HG02678 (cell line): Measurements from ENCODE around the gene ZNF536.

Experiments used
- ATAC-seq: cut with Tn5 transposase; IDR thresholded peaks from one replicate; pipeline ENCODE4 v1.9.1; 2021; ENCODE audit warnings: mild to moderate bottlenecking, moderate library complexity; ENCODE audit not compliant: unreplicated experiment

ZNF536 gene

DNA sequence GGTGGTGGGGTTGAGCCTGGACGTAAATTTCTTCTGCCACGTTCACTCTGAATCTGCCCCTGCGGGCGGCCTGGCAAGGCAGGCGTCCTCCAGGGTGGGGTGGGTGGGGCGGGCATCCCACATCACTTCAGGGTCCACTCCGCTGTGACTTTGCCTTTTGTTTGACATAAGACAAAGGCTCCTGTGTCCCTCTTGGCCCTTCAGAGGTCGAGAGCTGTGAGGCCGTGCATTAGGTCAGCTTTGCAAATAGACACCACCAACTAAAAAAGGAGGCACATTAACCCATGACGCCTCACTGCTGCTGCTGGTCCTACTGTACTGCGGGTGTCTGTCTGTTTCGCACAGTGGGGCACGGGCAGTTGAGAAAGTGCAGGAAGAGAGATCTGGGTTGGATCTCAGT is 10.5 kb upstream of the ZNF536 start:
- ATAC-seq, result no peak

DNA sequence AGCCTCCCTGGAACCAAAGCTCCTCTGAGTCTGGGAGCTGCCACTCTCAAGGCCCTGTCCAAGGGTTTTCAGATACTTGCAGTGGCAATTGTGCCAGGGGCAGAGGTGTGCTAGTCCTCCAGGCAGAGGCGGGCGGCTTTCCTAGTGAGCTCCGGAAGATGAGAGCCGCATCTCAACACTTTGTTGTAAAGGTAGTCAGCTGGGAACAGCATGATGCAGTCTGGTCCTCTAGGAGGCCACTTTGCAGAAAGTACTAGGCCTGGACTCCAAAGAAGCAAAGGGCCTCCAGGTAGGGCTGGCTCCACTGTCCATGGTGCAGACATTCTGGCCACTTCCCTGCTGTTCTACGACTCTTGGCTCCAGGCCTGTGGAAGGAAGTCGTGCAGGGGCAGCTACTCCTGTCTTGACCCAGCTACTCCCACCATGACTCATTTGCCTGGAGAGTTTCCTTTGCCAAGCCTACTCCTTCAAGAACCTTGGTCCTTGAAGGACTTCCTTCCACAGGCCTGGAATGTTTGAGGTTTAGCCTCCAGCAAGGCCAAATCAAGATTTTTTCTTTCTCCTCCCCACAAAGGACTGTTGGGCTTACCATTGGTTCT is 9.9 kb upstream of the ZNF536 start:
- ATAC-seq, result no peak

DNA sequence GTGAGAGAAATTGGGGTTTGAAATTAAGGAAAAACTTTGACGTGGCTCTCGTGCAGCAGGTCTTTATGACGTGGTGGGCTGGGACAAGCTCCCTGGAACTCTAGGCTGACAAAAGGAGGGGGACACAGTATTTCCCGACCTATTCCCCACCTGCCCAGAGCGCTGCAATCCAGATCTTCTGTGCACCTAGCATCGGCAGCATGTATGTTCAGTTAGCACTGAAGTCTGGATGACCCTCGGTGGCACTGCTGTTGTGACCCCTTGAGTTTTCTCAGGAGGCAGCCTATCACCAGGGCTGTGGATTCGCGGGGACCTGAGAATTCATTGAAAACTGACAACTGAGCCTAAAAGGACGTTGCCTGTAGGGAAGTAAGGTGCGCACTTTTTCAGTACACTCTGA is 9.1 kb upstream of the ZNF536 start:
- no peak for ATAC-seq

DNA sequence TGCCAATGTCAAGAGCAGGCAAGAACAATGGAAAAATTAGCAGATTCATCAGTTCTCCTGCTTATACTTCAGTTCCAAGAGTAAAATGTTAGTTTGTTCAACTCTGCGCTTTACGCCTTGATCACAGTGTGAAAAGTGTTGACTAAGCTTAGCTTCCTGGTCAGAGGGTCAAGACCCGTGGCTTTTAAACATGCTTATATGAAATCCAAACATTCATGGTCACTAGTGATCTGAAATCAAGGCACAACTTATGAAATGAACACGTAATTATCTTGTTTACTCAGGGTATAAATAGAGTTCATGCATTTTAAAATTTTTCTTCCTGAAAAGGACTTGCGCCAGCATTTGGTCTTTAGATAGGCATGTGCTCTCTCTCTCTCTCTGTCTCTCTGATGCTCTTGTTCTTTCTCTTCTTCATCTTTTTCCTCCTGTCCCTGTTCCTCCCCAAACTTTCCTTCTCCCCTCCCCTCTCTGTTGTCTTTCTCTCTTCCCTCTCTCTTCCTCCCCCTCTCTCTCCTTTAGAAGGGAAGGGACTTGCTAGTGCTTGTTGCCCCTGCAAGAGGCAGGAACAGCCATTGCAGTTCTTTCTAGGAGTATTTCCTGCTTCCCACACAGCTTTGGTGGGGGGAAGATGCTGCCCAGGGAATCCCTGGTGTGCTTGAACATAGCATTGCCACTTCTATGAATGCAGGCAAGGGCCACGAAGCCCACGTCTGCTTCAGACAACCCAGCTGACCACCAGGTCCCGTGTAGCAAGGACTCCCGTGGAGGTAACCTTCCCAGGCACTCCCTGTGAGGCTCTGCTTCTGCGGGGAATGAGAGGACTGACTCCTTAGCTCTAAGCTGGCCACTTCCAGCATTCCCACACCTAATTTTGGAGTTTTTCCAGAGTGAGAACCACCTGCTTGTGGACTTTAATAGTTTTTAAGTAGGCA is 7.1 kb upstream of the ZNF536 start:
- ATAC-seq, result no peak

DNA sequence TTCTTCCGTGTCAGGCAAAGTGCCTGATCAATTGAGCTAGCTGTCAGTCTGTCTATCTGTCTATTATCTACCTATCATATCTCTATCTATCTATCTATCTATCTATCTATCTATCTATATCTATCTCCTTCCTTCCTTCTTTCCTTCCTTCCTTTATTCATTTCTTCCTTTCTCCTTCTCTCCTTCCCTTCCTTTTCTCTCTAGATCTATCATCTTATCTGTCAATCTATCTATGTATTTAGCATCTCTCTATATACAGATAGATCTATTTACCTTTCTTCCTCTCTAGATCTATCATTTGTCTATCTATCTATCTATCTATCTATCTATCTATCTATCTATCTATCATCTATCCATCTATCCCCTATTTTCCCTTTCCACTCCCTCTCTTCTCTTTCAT is 5.9 kb upstream of the ZNF536 start:
- ATAC-seq, result no peak

DNA sequence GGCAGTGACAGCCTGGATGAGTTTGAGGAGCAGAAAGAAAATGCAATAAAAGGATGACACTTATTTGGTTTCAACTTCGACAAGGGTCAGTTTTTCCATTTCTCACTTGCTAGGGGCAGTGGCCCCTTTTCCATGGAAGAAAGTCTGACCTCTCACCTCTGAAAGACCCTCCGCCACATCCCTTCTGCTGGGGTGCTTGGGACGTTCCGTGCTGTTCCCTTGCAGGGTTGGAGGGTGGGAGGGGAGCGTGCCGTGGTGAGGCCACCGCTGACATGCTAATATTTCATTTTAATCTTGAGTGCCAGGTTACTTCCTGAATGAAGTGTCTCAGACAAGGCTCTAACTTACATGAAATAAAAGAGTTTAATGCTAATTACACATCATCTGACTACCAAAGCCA is 5.2 kb upstream of the ZNF536 start:
- no peak for ATAC-seq

DNA sequence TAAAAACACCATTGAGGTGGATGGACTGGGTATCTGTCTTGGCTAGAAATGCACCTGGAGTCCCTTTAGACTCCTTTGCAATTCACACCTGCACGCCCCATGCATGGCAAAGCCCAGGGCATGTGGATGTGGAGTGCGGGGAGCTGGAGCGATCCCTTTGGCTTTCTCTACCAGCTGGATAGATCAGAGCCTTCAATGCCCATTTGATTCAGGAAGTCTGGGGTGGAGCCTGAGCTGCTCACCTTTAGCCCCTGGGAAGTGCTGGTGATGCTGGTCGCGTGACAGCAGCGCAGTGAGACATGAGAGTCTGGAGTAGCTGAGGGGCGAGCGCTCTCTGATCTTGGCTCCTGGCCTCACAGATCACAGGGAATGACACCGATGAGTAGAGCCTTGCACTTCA is 4.8 kb upstream of the ZNF536 start:
- ATAC-seq, result no peak

DNA sequence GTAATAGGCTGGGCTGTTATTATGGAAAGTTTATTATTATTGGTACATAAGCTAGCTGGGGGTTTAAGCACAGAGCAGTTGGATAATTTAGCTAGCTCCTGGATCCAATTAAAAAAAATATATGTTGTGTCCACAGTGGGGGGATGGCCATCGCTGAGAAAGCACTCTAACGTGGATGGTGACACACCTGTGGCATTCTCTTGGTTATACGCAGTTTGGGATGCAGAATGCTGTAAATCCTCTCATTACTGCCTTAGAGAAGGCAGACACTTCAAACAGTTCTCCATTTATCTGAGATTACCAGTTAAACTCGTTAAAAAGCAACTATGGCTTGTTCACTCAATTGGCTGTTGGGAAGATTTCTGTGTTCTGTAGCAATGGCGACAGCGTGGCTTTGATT is 2.4 kb upstream of the ZNF536 start:
- no peak for ATAC-seq

DNA sequence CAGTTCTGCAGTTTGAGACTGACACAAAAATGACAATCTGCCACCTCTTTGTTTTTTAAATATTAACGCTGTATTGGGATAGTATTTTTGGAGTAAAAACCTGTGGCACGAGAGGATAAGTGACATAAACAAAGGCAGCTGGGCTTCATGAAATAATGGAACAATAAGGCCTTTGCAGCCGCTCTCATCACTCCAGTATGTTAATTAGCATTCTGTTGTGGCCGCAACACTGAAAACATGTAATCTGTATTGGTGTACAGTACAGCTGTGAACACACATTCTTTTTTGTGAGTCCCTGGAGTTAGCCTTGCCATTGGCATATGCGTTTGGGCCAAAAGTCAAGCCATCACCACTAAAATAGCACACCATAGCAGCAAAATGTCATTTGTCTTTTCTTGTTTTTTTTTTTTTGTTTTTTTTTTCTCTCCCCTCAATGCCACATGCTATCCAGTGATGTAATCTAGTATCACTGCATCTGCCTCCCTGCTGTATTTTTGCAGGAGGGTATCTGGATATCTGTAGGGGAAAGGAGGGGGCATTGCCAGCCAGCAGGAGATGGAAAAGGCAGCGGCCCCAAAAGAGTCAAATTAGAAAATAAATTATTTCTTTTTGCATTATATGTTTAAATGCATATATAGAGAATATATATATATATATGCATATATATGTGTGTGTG is 885 bp upstream of the ZNF536 start:
- ATAC-seq, result no peak

DNA sequence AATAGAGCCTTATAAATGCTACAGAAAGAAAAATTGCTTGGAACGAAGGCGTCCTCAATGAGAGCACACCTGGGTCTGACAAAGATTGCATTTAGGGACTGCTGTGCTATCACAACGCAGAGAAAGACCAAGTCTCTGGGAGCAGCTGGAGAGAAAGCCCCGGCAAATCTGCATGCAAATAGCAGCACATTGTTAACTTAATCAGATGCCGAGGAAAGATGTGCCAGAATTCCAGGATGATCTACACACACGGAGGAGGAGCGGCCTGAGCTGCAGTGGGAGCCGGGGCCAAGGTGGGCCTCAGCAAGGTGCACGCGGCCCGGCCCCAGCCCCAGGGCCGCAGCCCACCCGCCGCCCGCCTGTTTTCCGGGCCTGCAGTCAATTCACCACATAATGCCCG is 1.4 kb downstream of the ZNF536 start:
- no peak for ATAC-seq

DNA sequence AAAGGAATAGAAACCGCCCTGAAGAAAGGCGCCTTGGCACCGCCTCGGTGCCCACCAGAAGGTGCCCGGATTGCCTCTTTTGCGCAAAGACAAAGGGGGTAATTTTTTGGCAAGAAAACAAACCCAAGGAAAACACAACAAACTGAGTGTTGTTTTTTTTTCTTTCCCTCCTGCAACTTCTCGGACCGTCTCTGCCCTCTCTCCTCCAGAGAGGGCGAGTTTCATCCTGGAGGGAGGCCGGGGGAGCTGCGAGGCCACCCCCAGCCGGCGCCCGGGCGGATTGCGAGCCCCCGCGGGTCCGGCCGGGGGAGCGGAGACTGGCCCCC is 2.3 kb downstream of the ZNF536 start:
- no peak for ATAC-seq

DNA sequence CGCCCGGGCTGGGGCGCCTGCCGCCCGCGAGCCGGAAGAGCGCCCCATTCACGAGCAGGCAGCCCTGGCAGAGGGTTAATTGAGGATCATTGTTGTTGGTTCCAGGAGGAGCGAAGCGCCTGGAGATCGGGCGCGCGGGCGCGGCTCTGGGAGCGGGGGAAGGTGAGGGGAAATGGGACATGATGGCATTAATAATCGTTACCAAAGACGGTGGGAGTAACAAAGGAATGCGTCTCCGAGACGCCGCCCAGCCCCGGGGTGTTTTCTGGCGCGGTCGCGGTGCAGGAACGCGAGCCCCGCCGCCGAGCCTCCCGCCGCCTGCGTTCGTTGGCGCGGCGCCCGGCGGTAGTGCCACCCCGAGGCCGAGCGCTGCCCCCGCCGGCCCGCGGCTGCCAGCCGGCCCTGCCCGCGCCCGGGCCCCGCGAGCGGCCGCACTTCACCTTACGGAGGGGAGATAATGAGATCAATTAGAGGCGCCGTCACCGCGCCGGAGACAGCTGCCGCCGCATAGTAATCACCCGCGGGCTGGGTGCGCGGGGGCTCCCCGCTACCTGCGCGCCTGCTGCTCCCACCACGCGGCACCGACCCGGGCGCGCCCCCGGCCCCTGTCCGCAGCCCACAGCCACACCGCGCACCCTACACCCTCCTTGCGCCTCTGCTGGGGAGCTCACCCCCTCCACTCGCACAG is 2.8 kb downstream of the ZNF536 start:
- no peak for ATAC-seq

DNA sequence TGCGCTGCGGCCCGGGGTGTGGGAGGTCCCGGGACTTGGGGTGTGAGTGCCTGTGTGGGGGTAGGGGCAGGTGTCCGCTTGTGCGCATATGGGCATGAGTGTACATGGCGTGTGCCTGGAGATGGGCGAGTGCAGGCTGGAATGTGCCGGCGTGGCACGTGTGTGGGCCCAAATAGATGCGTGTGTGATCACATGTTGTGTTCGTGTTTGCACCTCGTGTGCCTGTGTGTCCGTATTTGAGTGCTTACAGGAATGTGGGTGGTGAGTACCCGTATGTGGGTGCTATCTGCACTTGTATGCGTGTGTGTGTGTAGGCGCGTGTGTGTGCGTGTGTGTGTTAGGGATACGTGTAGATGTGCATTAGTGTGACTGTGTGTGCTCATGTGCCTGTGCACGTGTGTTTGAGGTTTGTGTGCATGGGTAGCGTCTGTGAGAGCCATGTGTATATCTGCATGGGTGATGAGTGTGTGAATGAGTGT is 3.4 kb downstream of the ZNF536 start:
- no peak for ATAC-seq

DNA sequence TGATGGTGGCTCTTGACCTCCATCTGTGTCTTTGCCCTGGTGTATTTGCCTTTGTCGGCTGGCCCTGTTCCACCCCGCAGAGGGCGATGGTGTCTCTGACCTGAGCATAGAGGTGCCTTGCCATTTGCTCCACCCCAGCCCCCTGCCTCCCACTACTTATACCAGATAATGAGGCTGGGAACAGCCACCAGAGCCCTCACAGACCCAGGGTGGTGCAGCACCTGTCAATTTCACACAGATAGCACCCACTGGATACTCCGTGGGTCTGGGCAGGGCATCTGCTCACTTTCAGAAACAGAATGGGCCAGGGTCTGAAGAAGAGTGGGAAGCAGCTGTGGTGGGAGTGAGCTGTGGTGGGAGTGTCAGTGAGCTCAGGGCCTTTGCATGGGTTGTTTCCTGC is 4.1 kb downstream of the ZNF536 start:
- no peak for ATAC-seq

DNA sequence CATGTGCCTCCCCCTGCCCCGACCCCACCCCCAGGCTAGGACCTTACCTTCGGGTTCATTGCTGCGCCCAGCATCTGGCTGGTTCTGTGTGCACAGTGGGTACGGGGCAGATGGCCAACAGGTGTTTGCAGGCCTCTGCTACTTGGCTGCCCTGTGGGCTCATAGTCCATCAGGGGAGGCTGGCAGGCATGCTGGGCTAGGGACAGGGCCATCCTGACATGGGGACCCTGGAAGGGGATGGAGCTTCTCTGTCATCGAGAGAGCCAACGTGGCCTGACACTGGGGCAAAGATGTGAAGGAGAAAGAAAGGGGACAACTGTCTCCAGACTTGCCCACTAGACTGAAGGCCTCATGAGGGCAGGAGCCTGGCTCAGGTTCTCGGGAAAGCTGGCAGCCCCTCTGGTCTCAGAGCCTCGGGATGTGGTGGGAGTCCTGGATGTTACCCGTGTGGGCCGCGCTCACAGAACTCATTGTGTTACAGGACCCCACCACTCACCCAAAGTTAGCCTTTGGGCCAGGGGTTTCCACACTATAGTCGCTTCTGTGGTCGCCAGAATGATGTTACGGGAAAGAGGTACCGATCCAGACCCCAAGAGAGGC is 4.7 kb downstream of the ZNF536 start:
- no peak for ATAC-seq

DNA sequence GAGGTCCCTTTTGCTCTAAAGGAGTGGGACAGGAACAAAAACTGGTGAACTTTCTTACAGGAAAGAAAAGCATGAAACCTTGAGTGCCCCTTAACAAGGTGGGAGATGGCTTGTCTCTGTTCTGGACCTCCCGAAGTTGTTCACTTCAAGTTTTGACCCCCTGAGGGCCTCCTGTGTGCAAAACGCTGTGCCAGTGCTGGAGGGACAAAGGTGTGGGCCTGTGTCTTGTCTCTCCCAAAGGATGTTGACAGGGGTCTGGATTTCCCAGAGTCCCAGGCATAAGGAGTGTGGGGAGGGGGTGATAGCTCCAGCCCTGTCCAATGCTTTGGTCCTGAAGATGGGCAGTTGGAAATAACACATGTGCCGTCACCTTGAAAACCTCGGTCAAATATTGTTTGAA is 6.5 kb downstream of the ZNF536 start:
- no peak for ATAC-seq

DNA sequence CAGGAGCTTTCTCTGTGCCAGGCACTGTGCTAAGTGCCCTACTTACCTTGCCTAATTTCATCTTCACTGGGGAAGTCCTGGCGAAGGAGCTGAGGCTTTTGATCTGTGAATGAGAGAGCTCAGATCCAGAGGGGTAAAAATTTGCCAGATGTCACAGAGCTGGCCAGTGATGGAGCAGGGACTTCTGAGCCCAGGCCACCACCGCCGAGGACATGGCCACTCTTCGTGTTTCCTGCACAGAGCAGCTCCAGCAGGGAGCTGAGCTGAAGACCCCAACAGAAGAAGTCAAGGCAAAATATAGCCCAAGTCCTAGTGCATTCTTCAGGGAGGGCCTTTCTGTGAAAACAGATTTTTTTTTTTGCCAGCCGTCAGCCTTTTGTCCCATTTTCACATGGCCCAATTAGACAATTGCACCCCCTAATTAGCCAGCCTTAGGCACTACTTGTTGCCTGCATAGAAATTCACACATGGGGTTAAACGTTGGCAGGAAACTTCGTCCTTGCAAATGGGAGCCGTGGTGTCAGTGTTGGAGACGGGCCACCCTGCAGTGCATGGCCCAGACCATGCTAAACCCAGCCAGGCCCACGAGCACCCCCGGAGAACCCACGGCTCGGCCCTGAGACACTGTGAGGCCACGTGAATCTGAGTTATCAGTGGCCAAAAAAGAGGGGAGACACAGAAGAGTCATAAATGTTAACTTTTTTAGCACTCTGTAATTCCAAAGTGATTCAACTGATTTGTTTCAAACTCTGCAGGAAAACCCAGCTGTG is 7.8 kb downstream of the ZNF536 start:
- no peak for ATAC-seq

DNA sequence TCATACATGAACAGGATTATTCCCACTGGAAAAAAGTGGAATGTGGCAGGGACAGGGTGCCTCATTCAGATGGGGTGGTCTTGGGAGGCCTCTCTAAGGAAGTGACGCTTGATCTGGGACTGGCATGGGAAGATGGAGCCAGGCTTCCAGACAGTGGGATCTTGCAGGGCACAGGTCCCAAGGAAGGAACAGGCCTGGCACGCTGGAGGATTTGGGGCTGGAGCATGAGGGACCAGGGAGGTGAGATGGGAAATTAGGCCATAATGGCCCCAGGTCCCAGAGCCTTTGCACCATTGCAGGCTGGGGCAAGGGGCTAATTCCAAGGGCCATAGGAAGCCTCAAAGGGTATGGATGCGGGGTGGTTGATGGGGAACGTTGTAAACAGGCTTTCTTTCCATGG is 9.2 kb downstream of the ZNF536 start:
- ATAC-seq, result no peak

DNA sequence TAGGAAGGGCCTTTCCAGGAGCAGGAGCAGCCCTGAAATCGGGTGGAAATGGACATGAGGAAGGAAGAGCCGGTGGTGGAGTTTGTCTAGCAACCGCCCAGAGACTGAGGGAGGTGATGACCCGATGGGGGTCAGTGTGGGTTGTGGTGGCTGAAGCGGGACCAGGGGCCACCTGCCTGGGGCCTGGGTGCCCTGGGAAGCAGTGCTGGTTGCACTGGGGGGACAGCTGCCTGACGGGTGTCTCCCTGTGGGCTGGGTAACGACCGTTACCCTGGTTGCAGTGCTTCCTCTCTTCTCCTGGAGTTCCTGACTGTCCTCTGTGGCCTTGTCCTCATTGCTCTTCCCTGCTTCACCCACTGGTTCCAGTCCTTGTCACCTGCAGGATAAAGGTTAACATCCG is 13.0 kb downstream of the ZNF536 start:
- no peak for ATAC-seq

DNA sequence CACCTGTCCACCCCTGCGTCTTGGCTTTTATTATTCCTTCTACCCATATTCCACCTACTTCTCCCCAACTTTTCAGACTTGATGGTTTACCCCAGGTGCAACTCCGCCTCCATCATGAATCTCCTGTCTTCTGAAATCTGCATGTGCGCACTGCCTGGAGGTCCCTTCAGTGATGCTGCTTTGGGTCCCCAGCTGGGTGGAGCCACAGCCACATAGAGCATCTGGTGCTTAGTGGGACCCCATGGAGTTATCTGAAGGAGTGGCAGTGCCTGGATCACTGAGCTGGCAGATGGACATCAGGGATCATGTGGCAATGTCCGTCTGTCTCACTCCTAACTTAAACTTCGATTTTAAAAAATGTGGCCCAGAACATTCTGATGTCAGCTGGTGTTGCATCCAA is 13.5 kb downstream of the ZNF536 start:
- no peak for ATAC-seq
